ENCODE data around the gene PAMR1. TPM values are rescaled to one million over a fixed set of nuclear protein-coding genes. Genes with fewer than 3 reads are reported as not detected.

The PAMR1 gene
- total and polyA plus RNA-seq, 2 of the 8 experiments (the other 6 are each of a cell fraction or from before 2014, with no cell fraction given) = 3.0 to 6.9 TPM

- TF ChIP-seq CHD7 (IDR thresholded peaks at IDR 0.05; ENCODE audit: insufficient replicate concordance, low read length) (peak; percentile 55), SP1 (IDR thresholded peaks at IDR 0.05; ENCODE audit: low read depth, low read length) (no peak), NANOG (IDR thresholded peaks at IDR 0.05; ENCODE audit: insufficient read depth, low read depth, low read length, poor library complexity, severe bottlenecking) (peak; percentile 41), EGR1 (IDR thresholded peaks at IDR 0.05; ENCODE audit: borderline replicate concordance, low read depth, low read length) (no peak), BCL11A (IDR thresholded peaks at IDR 0.05; ENCODE audit: low read depth in 2 of 2, low read length in 2 of 2) (peak in 1 of 2 experiments; percentile 25), SP4 (IDR thresholded peaks at IDR 0.05; ENCODE audit: low read length) (no peak), SIRT6 (IDR thresholded peaks at IDR 0.05; ENCODE audit: low read length) (no peak), TEAD4 (IDR thresholded peaks at IDR 0.05; ENCODE audit: low read depth, low read length) (no peak), POLR2A (IDR thresholded peaks at IDR 0.05; ENCODE audit: control extremely low read depth in 1 of 2, low read depth in 2 of 2, low read length in 2 of 2) (no peak), HDAC2 (IDR thresholded peaks at IDR 0.05; ENCODE audit: borderline replicate concordance in 1 of 2, low read depth in 2 of 2, low read length in 2 of 2) (0 out of 4 replicates have a peak, but pooled peaks of 1 of the 2 experiments have one; percentile 47), CREB1 (IDR thresholded peaks at IDR 0.05) (no peak), SAP30 (IDR thresholded peaks at IDR 0.05; ENCODE audit: insufficient read depth, insufficient replicate concordance, low read length) (no peak)
Measured at GRCh38 chr11:35548925-35549561, 23.6 kb upstream of the PAMR1 start (continued).

Data from H1 (cell line).